IMR-90 (cell line): ENCODE results near the gene ELP2.

Experiments used
- CEBPB ChIP-seq: IDR thresholded peaks from 2 replicates; pipeline ENCODE4 v1.6.1; 2012; ENCODE audit warnings: low read depth, low read length, improper control_type of control experiment
- CHD1 ChIP-seq: IDR thresholded peaks from 2 replicates; pipeline ENCODE4 v1.6.1; 2012; ENCODE audit warnings: low read depth, low read length, improper control_type of control experiment
- FOS ChIP-seq: fragments of 150-350 bp; IDR thresholded peaks from 2 replicates; pipeline ENCODE4 v1.6.1; 2016; ENCODE audit warnings: low read depth, low read length
- MAFK ChIP-seq: IDR thresholded peaks from 2 replicates; pipeline ENCODE4 v1.6.1; 2012; ENCODE audit warnings: low read depth, low read length, improper control_type of control experiment
- MAZ ChIP-seq: IDR thresholded peaks from 2 replicates; pipeline ENCODE4 v1.6.1; 2012; ENCODE audit warnings: low read depth, mild to moderate bottlenecking, low read length, improper control_type of control experiment, moderate library complexity, borderline replicate concordance
- MXI1 ChIP-seq: IDR thresholded peaks from 2 replicates; pipeline ENCODE4 v1.6.1; 2012; ENCODE audit warnings: low read depth, mild to moderate bottlenecking, low read length, moderate library complexity, borderline replicate concordance
- NFE2L2 ChIP-seq: fragments of 150-350 bp; IDR thresholded peaks from 2 replicates; pipeline ENCODE4 v1.6.1; 2016; ENCODE audit warnings: low read depth, mild to moderate bottlenecking, low read length
- POLR2A ChIP-seq: IDR thresholded peaks from 2 replicates; pipeline ENCODE4 v1.6.1; 2012; ENCODE audit warnings: mild to moderate bottlenecking, low read depth, low read length
- RAD21 ChIP-seq: IDR thresholded peaks from 2 replicates; pipeline ENCODE4 v1.6.1; 2012; ENCODE audit warnings: low read length, improper control_type of control experiment
- RCOR1 ChIP-seq: IDR thresholded peaks from 2 replicates; pipeline ENCODE4 v1.6.1; 2012; ENCODE audit warnings: mild to moderate bottlenecking, low read length, improper control_type of control experiment; ENCODE audit not compliant: insufficient replicate concordance
- RFX5 ChIP-seq: IDR thresholded peaks from 2 replicates; pipeline ENCODE4 v1.8.0; 2012; ENCODE audit warnings: low read depth, mild to moderate bottlenecking, low read length, moderate library complexity
- SMC3 ChIP-seq: fragments of 150-350 bp; IDR thresholded peaks from 2 replicates; pipeline ENCODE4 v1.6.1; 2016; ENCODE audit warnings: low read depth, mild to moderate bottlenecking, antibody characterized with exemption, low read length, moderate library complexity
- TF ChIP-seq, protein P1 (sequence below): conservative IDR thresholded peaks from 2 replicates; pipeline ENCODE4 v1.5.1; 2012; ENCODE audit warnings: mild to moderate bottlenecking, low read depth, low read length, improper control_type of control experiment
- TF ChIP-seq, protein P2 (sequence below): fragments of 150-350 bp; IDR thresholded peaks from 2 replicates; pipeline ENCODE4 v1.6.1; 2016; ENCODE audit warnings: low read depth, mild to moderate bottlenecking, low read length, moderate library complexity, borderline replicate concordance

DNA sequence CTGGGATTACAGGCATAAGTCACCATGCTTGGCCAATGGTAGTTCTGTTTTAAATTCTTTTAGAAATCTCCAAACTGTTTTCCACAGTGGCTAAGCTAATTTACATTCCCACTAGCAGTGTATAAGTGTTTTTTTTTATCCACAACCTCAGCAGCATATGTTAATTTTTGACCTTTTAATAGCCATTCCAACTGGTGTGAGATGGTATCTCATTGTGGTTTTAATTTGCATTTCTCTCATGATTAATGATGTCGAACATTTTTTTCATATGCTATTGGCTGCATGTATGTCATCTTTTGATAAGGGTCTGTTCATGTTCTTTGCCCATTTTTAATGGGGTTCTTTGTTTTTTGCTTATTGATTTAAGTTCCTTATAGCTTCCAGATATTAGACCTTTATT is 77.6 kb downstream of the ELP2 start:
- TF ChIP-seq, protein P1, sequence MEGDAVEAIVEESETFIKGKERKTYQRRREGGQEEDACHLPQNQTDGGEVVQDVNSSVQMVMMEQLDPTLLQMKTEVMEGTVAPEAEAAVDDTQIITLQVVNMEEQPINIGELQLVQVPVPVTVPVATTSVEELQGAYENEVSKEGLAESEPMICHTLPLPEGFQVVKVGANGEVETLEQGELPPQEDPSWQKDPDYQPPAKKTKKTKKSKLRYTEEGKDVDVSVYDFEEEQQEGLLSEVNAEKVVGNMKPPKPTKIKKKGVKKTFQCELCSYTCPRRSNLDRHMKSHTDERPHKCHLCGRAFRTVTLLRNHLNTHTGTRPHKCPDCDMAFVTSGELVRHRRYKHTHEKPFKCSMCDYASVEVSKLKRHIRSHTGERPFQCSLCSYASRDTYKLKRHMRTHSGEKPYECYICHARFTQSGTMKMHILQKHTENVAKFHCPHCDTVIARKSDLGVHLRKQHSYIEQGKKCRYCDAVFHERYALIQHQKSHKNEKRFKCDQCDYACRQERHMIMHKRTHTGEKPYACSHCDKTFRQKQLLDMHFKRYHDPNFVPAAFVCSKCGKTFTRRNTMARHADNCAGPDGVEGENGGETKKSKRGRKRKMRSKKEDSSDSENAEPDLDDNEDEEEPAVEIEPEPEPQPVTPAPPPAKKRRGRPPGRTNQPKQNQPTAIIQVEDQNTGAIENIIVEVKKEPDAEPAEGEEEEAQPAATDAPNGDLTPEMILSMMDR: no peak
- no peak for TF ChIP-seq FOS
- TF ChIP-seq POLR2A: no peak
- TF ChIP-seq RAD21: no peak
- TF ChIP-seq MXI1: no peak
- no peak for TF ChIP-seq SMC3
- TF ChIP-seq MAFK: no peak
- TF ChIP-seq NFE2L2: no peak
- TF ChIP-seq CHD1: no peak
- TF ChIP-seq, protein P2, sequence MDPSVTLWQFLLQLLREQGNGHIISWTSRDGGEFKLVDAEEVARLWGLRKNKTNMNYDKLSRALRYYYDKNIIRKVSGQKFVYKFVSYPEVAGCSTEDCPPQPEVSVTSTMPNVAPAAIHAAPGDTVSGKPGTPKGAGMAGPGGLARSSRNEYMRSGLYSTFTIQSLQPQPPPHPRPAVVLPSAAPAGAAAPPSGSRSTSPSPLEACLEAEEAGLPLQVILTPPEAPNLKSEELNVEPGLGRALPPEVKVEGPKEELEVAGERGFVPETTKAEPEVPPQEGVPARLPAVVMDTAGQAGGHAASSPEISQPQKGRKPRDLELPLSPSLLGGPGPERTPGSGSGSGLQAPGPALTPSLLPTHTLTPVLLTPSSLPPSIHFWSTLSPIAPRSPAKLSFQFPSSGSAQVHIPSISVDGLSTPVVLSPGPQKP: no peak
- no peak for TF ChIP-seq MAZ
- TF ChIP-seq RFX5: no peak
- TF ChIP-seq RCOR1: no peak
- no peak for TF ChIP-seq CEBPB
